GM12878 (cell line): Measurements from ENCODE around the gene CTNNA1. TPM values are rescaled to one million over a fixed set of nuclear protein-coding genes. Genes with fewer than 3 reads are reported as not detected.

ENCODE experiments used
- ATAC-seq: fragments of 200-7000 bp; cut with Tn5 transposase; 3 replicates; pipeline ENCODE4 v1.9.1; 2020; ENCODE audit warnings: mild to moderate bottlenecking, moderate library complexity
- BruUV-seq: library from RNA; stranded (reverse); fragments of 400-500 nt; replicated peaks from 2 replicates; lab custom pipeline; 2021; lab: Mats Ljungman, UMichigan
- CTCF ChIA-PET: fragments of 300-600 bp; sonication (Branson Sonifier 250); formaldehyde crosslinking; extraction: SDS; loops from one replicate; lab custom pipeline; 2021; ENCODE audit warnings: inconsistent platforms; lab: Yijun Ruan, JAX
- POLR2A ChIA-PET: fragments of 350-600 bp; formaldehyde crosslinking; extraction: SDS; loops from one replicate; lab custom pipeline; 2021; ENCODE audit warnings: inconsistent platforms; lab: Charles Lee
- RAD21 ChIA-PET: fragments of 300-600 bp; sonication (Branson Sonifier 250); formaldehyde crosslinking; loops from one replicate; lab custom pipeline; 2023; ENCODE audit warnings: antibody characterized with exemption; ENCODE audit not compliant: unreplicated experiment; lab: Charles Lee
- SMC1A ChIA-PET: fragments of 300-600 bp; sonication (Branson Sonifier 250); formaldehyde crosslinking; loops from one replicate; lab custom pipeline; 2023; ENCODE audit not compliant: unreplicated experiment, uncharacterized antibody; lab: Charles Lee
- DNase-seq: peaks from one replicate; pipeline ENCODE4 v3.0.0-alpha.2; 2011; ENCODE audit warnings: low read depth, low spot score
- FAIRE-seq: peaks from 3 replicates; lab custom pipeline; 2011; peaks lifted over from hg19 to GRCh38; lab: Jason Lieb, UNC
- H2AFZ ChIP-seq: 2 replicates; pipeline ENCODE4 v1.6.0; 2011; ENCODE audit warnings: low read depth, low read length, control low read depth; ENCODE audit not compliant: control insufficient read depth
- H3K27ac ChIP-seq: 2 replicates; pipeline ENCODE4 v1.5.1; 2011; ENCODE audit warnings: control low read depth; ENCODE audit not compliant: control insufficient read depth, insufficient read depth
- H3K27me3 ChIP-seq, 2 experiments: replicated peaks in 1 of 2; 2 replicates each; pipeline versions ENCODE4 v1.6.0 to v1.6.1; 2011; ENCODE audit warnings: low read length in 1 of 2; ENCODE audit not compliant: control insufficient read depth in 2 of 2, insufficient read depth in 2 of 2
- H3K36me3 ChIP-seq, 2 experiments: 2 replicates each; pipeline ENCODE4 v1.5.1; 2011; ENCODE audit warnings: low read length in 1 of 2; ENCODE audit not compliant: control insufficient read depth in 2 of 2, insufficient read depth in 2 of 2
- H3K4me1 ChIP-seq: 2 replicates; pipeline ENCODE4 v1.6.1; 2011; ENCODE audit warnings: mild to moderate bottlenecking, low read length, moderate library complexity, mixed read lengths; ENCODE audit not compliant: control insufficient read depth, insufficient read depth
- H3K4me2 ChIP-seq: 2 replicates; pipeline ENCODE4 v1.6.0; 2011; ENCODE audit warnings: control low read depth; ENCODE audit not compliant: control insufficient read depth, insufficient read depth
- H3K4me3 ChIP-seq: fragments of 200-600 bp; sonication (generic); 2 replicates; pipeline ENCODE4 v1.5.1; 2016
- H3K79me2 ChIP-seq: 2 replicates; pipeline ENCODE4 v1.6.0; 2011; ENCODE audit warnings: low read length; ENCODE audit not compliant: control insufficient read depth, insufficient read depth
- H3K9ac ChIP-seq: 2 replicates; pipeline ENCODE4 v1.8.0; 2011; ENCODE audit warnings: low read length, control low read depth, mixed read lengths; ENCODE audit not compliant: control insufficient read depth, insufficient read depth
- H3K9me3 ChIP-seq: replicated peaks from 3 replicates; pipeline ENCODE4 v1.5.1; 2011; ENCODE audit warnings: mild to moderate bottlenecking, low read length; ENCODE audit not compliant: control insufficient read depth, insufficient read depth
- H4K20me1 ChIP-seq: 2 replicates; pipeline ENCODE4 v1.6.0; 2011; ENCODE audit not compliant: control insufficient read depth, insufficient read depth
- ASH2L ChIP-seq: fragments of 300-600, 200-600 bp; sonication (generic); IDR thresholded peaks from 2 replicates; pipeline ENCODE4 v1.6.1; 2017; ENCODE audit warnings: low read depth, mild to moderate bottlenecking, borderline replicate concordance
- DPF2 ChIP-seq: fragments of 450-650 bp; IDR thresholded peaks from 2 replicates; pipeline ENCODE4 v1.6.1; 2017; ENCODE audit warnings: mild to moderate bottlenecking
- EED ChIP-seq: sonication (generic); IDR thresholded peaks from 2 replicates; pipeline ENCODE4 v1.6.1; 2016; ENCODE audit warnings: antibody characterized with exemption, low read depth
- FOS ChIP-seq: IDR thresholded peaks from 3 replicates; pipeline ENCODE4 v1.6.1; 2011; ENCODE audit warnings: borderline replicate concordance; ENCODE audit not compliant: insufficient read length; ENCODE audit errors: extremely low read depth
- FOXK2 ChIP-seq: fragments of 450-650 bp; IDR thresholded peaks from 2 replicates; pipeline ENCODE4 v1.6.1; 2017; ENCODE audit warnings: mild to moderate bottlenecking, moderate library complexity
- FOXM1 ChIP-seq: IDR thresholded peaks from 2 replicates; pipeline ENCODE4 v1.6.1; 2012; ENCODE audit warnings: low read depth, mild to moderate bottlenecking, inconsistent platforms, low read length, moderate library complexity
- IKZF1 ChIP-seq: fragments of 450-650 bp; conservative IDR thresholded peaks from 2 replicates; pipeline ENCODE4 v1.6.1; 2017; ENCODE audit warnings: antibody characterized with exemption, mild to moderate bottlenecking
- IKZF2 ChIP-seq, 2 experiments: fragments of 450-650 bp; IDR thresholded peaks; 2 replicates each; pipeline ENCODE4 v1.6.1; 2017; ENCODE audit warnings: mild to moderate bottlenecking in 2 of 2, moderate library complexity in 2 of 2
- KAT2A ChIP-seq: conservative IDR thresholded peaks from 2 replicates; pipeline ENCODE4 v1.6.1; 2011; ENCODE audit warnings: low read depth, low read length; ENCODE audit not compliant: control insufficient read depth
- KDM1A ChIP-seq: fragments of 200-600 bp; sonication (generic); IDR thresholded peaks from 2 replicates; pipeline ENCODE4 v1.6.1; 2016; ENCODE audit warnings: borderline replicate concordance
- KLF5 ChIP-seq: fragments of 450-650 bp; IDR thresholded peaks from 2 replicates; pipeline ENCODE4 v1.6.1; 2014; ENCODE audit warnings: mild to moderate bottlenecking; ENCODE audit not compliant: partially characterized antibody
- NFYB ChIP-seq: IDR thresholded peaks from 2 replicates; pipeline ENCODE4 v1.6.1; 2011; ENCODE audit warnings: low read depth, mild to moderate bottlenecking, low read length, improper control_type of control experiment, moderate library complexity; ENCODE audit not compliant: insufficient read depth
- WRNIP1 ChIP-seq: IDR thresholded peaks from 2 replicates; pipeline ENCODE4 v1.6.1; 2011; ENCODE audit warnings: low read depth, low read length, improper control_type of control experiment, borderline replicate concordance
- WGBS: methylation state at CpG from one replicate; pipeline ENCODE4 v1.1.6; 2016; ENCODE audit warnings: low lambda C conversion rate; ENCODE audit not compliant: insufficient replicate concordance, insufficient coverage; ENCODE audit errors: missing lambda C conversion rate; 5-methylcytosine and 5-hydroxymethylcytosine counted together
- in situ Hi-C: fragments of 300-500 bp; cut with MboI; formaldehyde crosslinking; loops from 9 replicates; pipeline ENCODE4 v1.14.3; 2018; ENCODE audit warnings: mixed read lengths
- intact Hi-C: fragments of 100-400 bp; cut with micrococcal nuclease; formaldehyde crosslinking; loops from one replicate; pipeline ENCODE4 v1.14.2; 2022; ENCODE audit not compliant: unreplicated experiment
- polyA plus RNA-seq, 11 experiments: library from polyadenylated mRNA; depleted of rRNA in 4 of 11; unstranded in 6 of 11; stranded (reverse) in 5 of 11; fragments of >200 nt; fragmentation: Nextera tagmentation in 4 of 11; fragmentation: Illumina TruSeq in 1 of 11; extraction: Ambion mirVana in 4 of 11; extraction: Trizol in 1 of 11; gene quantifications; 1 replicate in 1 of 11; 2 replicates in 10 of 11; pipeline versions ENCODE4 v1.2.1 to v1.2.3, GENCODE V29; 2011 to 2016; ENCODE audit warnings: inconsistent platforms in 2 of 11, missing spikeins in 2 of 11, low read depth in 1 of 11
- total RNA-seq, 4 experiments: library from RNA; depleted of rRNA in 3 of 4; stranded (reverse); fragments of >200 nt in 3 of 4; fragmentation: Illumina TruSeq in 1 of 4; extraction: Trizol in 1 of 4; gene quantifications; 2 replicates each; pipeline versions ENCODE4 v1.2.1 to v1.2.3, GENCODE V29; 2013 to 2021
- TF ChIP-seq, protein P1 (sequence below): fragments of 150-350 bp; IDR thresholded peaks from 2 replicates; pipeline ENCODE4 v1.6.1; 2014; ENCODE audit warnings: mild to moderate bottlenecking, low read depth, low read length

CTNNA1 gene
- total and polyA plus RNA-seq, 10 of the 15 experiments (the other 5 are each of a cell fraction or from before 2014, with no cell fraction given): 32.6 to 104 (median 57.7) TPM

- 94% methylated on average over 1 of the region's 1 CpG for WGBS
- Histone ChIP-seq H3K36me3 (peaks cover 0 to 10% of the 10 kb centered on the region in 2 experiments; a peak in 1 of 4 replicates), H4K20me1 (no peaks in the 10 kb centered on the region), H3K79me2 (no peaks in the 10 kb centered on the region), H2AFZ (no peak overlapping the region), H3K4me1 (no peaks in the 10 kb centered on the region), H3K4me2 (no peak overlapping the region), H3K9me3 (no peaks in the 10 kb centered on the region), H3K4me3 (no peak overlapping the region), H3K27ac (no peak overlapping the region), H3K9ac (no peak overlapping the region), H3K27me3 (no peaks in the 10 kb centered on the region)
- TF ChIP-seq NFYB (no peak), FOS (no peak), KAT2A (no peak), DPF2 (no peak), IKZF1 (no peak), WRNIP1 (no peak), EED (no peak), FOXM1 (no peak), KDM1A (no peak), KLF5 (no peak), IKZF2 (IDR thresholded peaks at IDR 0.05) (no peak), ASH2L (no peak), FOXK2 (no peak)
- TF ChIP-seq, protein P1, sequence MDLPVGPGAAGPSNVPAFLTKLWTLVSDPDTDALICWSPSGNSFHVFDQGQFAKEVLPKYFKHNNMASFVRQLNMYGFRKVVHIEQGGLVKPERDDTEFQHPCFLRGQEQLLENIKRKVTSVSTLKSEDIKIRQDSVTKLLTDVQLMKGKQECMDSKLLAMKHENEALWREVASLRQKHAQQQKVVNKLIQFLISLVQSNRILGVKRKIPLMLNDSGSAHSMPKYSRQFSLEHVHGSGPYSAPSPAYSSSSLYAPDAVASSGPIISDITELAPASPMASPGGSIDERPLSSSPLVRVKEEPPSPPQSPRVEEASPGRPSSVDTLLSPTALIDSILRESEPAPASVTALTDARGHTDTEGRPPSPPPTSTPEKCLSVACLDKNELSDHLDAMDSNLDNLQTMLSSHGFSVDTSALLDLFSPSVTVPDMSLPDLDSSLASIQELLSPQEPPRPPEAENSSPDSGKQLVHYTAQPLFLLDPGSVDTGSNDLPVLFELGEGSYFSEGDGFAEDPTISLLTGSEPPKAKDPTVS: no peak
- BruUV-seq: no TSS peak
- in situ Hi-C loops: no loop called here
- SMC1A ChIA-PET: interaction anchor here (0.6 to 1.9 kb wide), 3 partner anchors 15 to 68 kb away, joined by 3 to 12 read pairs (median 3); no protein-coding TSS in a partner anchor
- intact Hi-C loops: no loop called here
- CTCF ChIA-PET: no interaction called here
- DNase-seq (no peak), FAIRE-seq (no peak), ATAC-seq (no peak)
- POLR2A ChIA-PET: interaction anchor here (0.7 kb wide), 1 partner anchor 115 kb away, joined by 4 read pairs; no protein-coding TSS in a partner anchor
- RAD21 ChIA-PET: interaction anchor here (0.7 to 0.8 kb wide), 2 partner anchors 9 to 301 kb away, joined by 3 read pairs; no protein-coding TSS in a partner anchor
Measured at GRCh38 chr5:138961729-138962128, 208.5 kb downstream of the CTNNA1 start.
